ENCODE data around the gene SELENOM. TPM values are rescaled to one million over a fixed set of nuclear protein-coding genes. Genes with fewer than 3 reads are reported as not detected.
A peak's percentile ranks its signal among the peaks of the same experiment; 100 is the strongest.

SELENOM gene
- total and polyA plus RNA-seq, 2 donors (not counting 1 experiment from before 2014, with no cell fraction given) = 23.6 to 43.3 TPM

- 97% methylated on average over 6 of the region's 8 CpGs for whole genome bisulfite sequencing (ENCODE audit: insufficient coverage)
- peaks cover 10 to 11% of the 10 kb centered on the region in 2 donors for H3K4me1 ChIP-seq (ENCODE audit: control insufficient read depth in 2 of 2, insufficient read depth in 2 of 2, low read length in 2 of 2)
- DNase-seq (no peak), ATAC-seq (ENCODE audit: low read depth) (no peak)
- Mint-ChIP-seq H3K27ac (peak overlapping the region; percentile 6), H3K27me3 (no peaks in the 10 kb centered on the region), H3K9me3 (ENCODE audit: insufficient read depth) (no peaks in the 10 kb centered on the region), H3K4me1 (peaks cover 17% of the 10 kb centered on the region), H3K4me3 (no peak overlapping the region)
- H3K79me2 ChIP-seq (ENCODE audit: control insufficient read depth, insufficient read depth, low read length) = no peaks in the 10 kb centered on the region
- no peaks in the 10 kb centered on the region for H3K9me3 ChIP-seq (ENCODE audit: control extremely low read depth in 1 of 3, control insufficient read depth in 2 of 3, insufficient read depth in 1 of 3, low read length in 2 of 3)
- no peaks in the 10 kb centered on the region for H3K36me3 ChIP-seq (replicated peaks in 1 of 2; ENCODE audit: control extremely low read depth in 1 of 2, control insufficient read depth in 1 of 2, extremely low read depth in 1 of 2, insufficient read depth in 2 of 2, low read length in 1 of 2)
- H3K27ac ChIP-seq (ENCODE audit: low read length in 2 of 2) = no peak overlapping the region
- POLR2A ChIA-PET = no interaction called here
- no peak overlapping the region for H3K4me2 ChIP-seq (replicated peaks; ENCODE audit: low read depth, low read length, poor library complexity, severe bottlenecking)
- no peaks in the 10 kb centered on the region for H3K27me3 ChIP-seq (replicated peaks in 1 of 4; ENCODE audit: control extremely low read depth in 1 of 4, control insufficient read depth in 3 of 4, insufficient read depth in 4 of 4, low read length in 3 of 4)
- intact Hi-C loops (cut with micrococcal nuclease) = no loop called here
- no peaks in the 10 kb centered on the region for H4K20me1 ChIP-seq (ENCODE audit: control insufficient read depth, insufficient read depth, low read length, poor library complexity, severe bottlenecking)
- no peak overlapping the region for H3K9ac ChIP-seq (ENCODE audit: low read length)
- TF ChIP-seq CTCF (IDR thresholded peaks at IDR 0.05) (no peak), EZH2 (IDR thresholded peaks at IDR 0.05; ENCODE audit: borderline replicate concordance, insufficient read depth, low read depth, low read length, poor library complexity, severe bottlenecking) (no peak)
- no peak overlapping the region for H2AFZ ChIP-seq (ENCODE audit: insufficient read depth, low read depth, low read length, poor library complexity, severe bottlenecking)
- no peak overlapping the region for H3K4me3 ChIP-seq (ENCODE audit: control extremely low read depth in 1 of 5, extremely low read depth in 1 of 5, insufficient read depth in 1 of 5, low read depth in 2 of 5, low read length in 4 of 5)
- CTCF ChIA-PET = interaction anchor here (0.6 to 1.9 kb wide), 3 partner anchors 17 to 339 kb away, joined by 3 to 5 read pairs (median 3); no protein-coding TSS in a partner anchor
These were observed 4.8 kb downstream of the SELENOM start for GRCh38 chr22:31102441-31103081.

DNA sequence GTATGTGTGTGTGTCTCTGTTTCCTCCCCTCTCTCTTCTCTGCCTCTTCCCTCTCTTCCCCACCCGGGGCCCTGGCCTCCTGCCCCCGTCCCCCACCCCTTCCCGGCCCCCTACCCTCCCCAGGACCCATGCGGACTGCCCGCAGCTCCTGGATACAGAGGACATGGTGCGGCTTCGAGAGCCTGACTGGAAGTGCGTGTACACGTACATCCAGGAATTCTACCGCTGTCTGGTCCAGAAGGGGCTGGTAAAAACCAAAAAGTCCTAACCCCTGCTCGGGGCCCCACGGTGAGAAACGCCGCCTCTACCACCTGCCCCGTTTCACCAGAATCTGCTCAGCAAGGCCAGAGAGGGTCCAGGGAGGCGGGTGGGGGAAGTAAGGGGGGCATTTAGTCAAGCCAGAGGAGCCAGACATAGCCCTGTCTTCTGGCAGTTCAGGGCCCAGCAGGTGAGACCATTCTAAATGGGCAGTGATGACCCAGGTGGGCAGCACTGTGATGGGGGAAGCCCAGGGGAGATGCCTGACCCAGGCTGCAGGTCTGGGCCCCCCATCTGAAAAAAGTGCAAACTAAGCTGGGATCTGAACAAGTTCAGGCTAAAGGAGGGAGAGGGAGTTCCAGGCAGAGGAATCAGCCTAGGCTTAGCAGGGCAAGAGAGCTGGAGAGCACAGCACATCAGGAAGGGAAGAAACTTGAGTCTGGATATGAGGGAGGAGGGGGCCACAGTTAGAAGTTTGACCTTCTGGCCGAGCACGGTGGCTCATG, 6.4 kb downstream of the SELENOM start:
- Histone ChIP-seq H3K4me2 (replicated peaks; ENCODE audit: low read depth, low read length, poor library complexity, severe bottlenecking) (no peak overlapping the region), H3K4me3 (ENCODE audit: control extremely low read depth in 1 of 5, extremely low read depth in 1 of 5, insufficient read depth in 1 of 5, low read depth in 2 of 5, low read length in 4 of 5) (no peak overlapping the region), H3K36me3 (replicated peaks in 1 of 2; ENCODE audit: control extremely low read depth in 1 of 2, control insufficient read depth in 1 of 2, extremely low read depth in 1 of 2, insufficient read depth in 2 of 2, low read length in 1 of 2) (no peaks in the 10 kb centered on the region), H4K20me1 (ENCODE audit: control insufficient read depth, insufficient read depth, low read length, poor library complexity, severe bottlenecking) (no peaks in the 10 kb centered on the region), H3K9ac (ENCODE audit: low read length) (no peak overlapping the region), H2AFZ (ENCODE audit: insufficient read depth, low read depth, low read length, poor library complexity, severe bottlenecking) (no peak overlapping the region), H3K4me1 (ENCODE audit: control insufficient read depth in 2 of 2, insufficient read depth in 2 of 2, low read length in 2 of 2) (no peaks in the 10 kb centered on the region), H3K27ac (ENCODE audit: low read length in 2 of 2) (no peak overlapping the region), H3K27me3 (replicated peaks in 1 of 4; ENCODE audit: control extremely low read depth in 1 of 4, control insufficient read depth in 3 of 4, insufficient read depth in 4 of 4, low read length in 3 of 4) (no peaks in the 10 kb centered on the region), H3K79me2 (ENCODE audit: control insufficient read depth, insufficient read depth, low read length) (no peaks in the 10 kb centered on the region), H3K9me3 (ENCODE audit: control extremely low read depth in 1 of 3, control insufficient read depth in 2 of 3, insufficient read depth in 1 of 3, low read length in 2 of 3) (no peaks in the 10 kb centered on the region)
- Mint-ChIP-seq H3K4me3 (no peak overlapping the region), H3K27me3 (no peaks in the 10 kb centered on the region), H3K27ac (no peak overlapping the region), H3K4me1 (peaks cover 2% of the 10 kb centered on the region), H3K9me3 (ENCODE audit: insufficient read depth) (no peaks in the 10 kb centered on the region)
- 96% methylated on average over 13 of the region's 18 CpGs for WGBS (ENCODE audit: insufficient coverage)
- DNase-seq = no peak
- CTCF ChIA-PET = interaction anchor here (1.9 kb wide), 1 partner anchor 15 kb away, joined by 5 read pairs; no protein-coding TSS in a partner anchor
- POLR2A ChIA-PET = no interaction called here
- ATAC-seq (ENCODE audit: low read depth) = no peak
- intact Hi-C loops (cut with micrococcal nuclease) = no loop called here
- no peak for TF ChIP-seq CTCF (IDR thresholded peaks at IDR 0.05)
- TF ChIP-seq EZH2 (IDR thresholded peaks at IDR 0.05; ENCODE audit: borderline replicate concordance, insufficient read depth, low read depth, low read length, poor library complexity, severe bottlenecking) = no peak
